ENCODE results near the gene STK32C. TPM values are rescaled to one million over a fixed set of nuclear protein-coding genes. Genes with fewer than 3 reads are reported as not detected.
"Not testable (repeated sequence)": the region's sequence is repeated elsewhere in the genome, so short reads cannot be mapped to it uniquely, and the experiment has no call there.

The STK32C gene
- polyA plus RNA-seq, 2 of the 4 experiments (the other 2 are of a cell fraction): 29.9 to 43.6 TPM

- WGBS (ENCODE audit: missing lambda C conversion rate): 93% methylated on average over 6 of the region's 10 CpGs
- Histone ChIP-seq H3K27ac (no peak overlapping the region), H3K4me3 (no peak overlapping the region), H3K9me3 (no peaks in the 10 kb centered on the region), H3K4me2 (no peak overlapping the region), H3K4me1 (no peaks in the 10 kb centered on the region)
- ATAC-seq (no peak), FAIRE-seq (no peak), DNase-seq (ENCODE audit: low read depth in 1 of 2, low spot score in 1 of 2) (no peak)
- ChIA-PET CTCF (interaction anchor here (0.7 to 1.9 kb wide), 4 partner anchors 12 to 22 kb away, joined by 3 to 7 read pairs (median 4); no protein-coding TSS in a partner anchor), POLR2A (no interaction called here)
- TF ChIP-seq NR3C1 (IDR thresholded peaks at IDR 0.05) (no peak), USF2 (IDR thresholded peaks at IDR 0.05) (no peak), BHLHE40 (IDR thresholded peaks at IDR 0.05; ENCODE audit: low read depth, low read length) (no peak), ZFP36 (IDR thresholded peaks at IDR 0.05; ENCODE audit: borderline replicate concordance, partially characterized antibody) (no peak), JUNB (IDR thresholded peaks at IDR 0.05) (no peak), CEBPB (IDR thresholded peaks at IDR 0.05) (no peak), CBX2 (IDR thresholded peaks at IDR 0.05; ENCODE audit: borderline replicate concordance, low read depth) (no peak), RCOR1 (IDR thresholded peaks at IDR 0.05; ENCODE audit: low read depth, low read length) (no peak), BCL3 (IDR thresholded peaks at IDR 0.05) (no peak), SREBF2 (IDR thresholded peaks at IDR 0.05) (no peak), HDAC2 (IDR thresholded peaks at IDR 0.05) (no peak), EP300 (IDR thresholded peaks at IDR 0.05) (no peak), POLR2AphosphoS2 (conservative IDR thresholded peaks at IDR 0.05; ENCODE audit: low read length) (no peak), RARB (CRISPR knock-in tag; IDR thresholded peaks at IDR 0.05) (no peak), FOSL2 (IDR thresholded peaks at IDR 0.05) (no peak), FOSL2 (CRISPR knock-in tag; IDR thresholded peaks at IDR 0.05) (no peak)
Measured at GRCh38 chr10:132338876-132339275, 31.1 kb upstream of the STK32C start.

GRCh38 chr10:132337854-132338253 is 30.1 kb upstream of the STK32C start:
- H3K27ac ChIP-seq; DNase-seq (ENCODE audit: low read depth in 1 of 2, low spot score in 1 of 2); H3K4me3 ChIP-seq; H3K4me1 ChIP-seq; FAIRE-seq; POLR2A ChIA-PET; H3K4me2 ChIP-seq; H3K9me3 ChIP-seq; ATAC-seq: not testable (repeated sequence)
- CTCF ChIA-PET: interaction anchor here (0.6 to 1.9 kb wide), 4 partner anchors 13 to 52 kb away, joined by 3 to 7 read pairs (median 5); no protein-coding TSS in a partner anchor
- 84% methylated on average over 7 of the region's 7 CpGs for WGBS (ENCODE audit: missing lambda C conversion rate)

- Histone ChIP-seq H3K4me1 (peaks cover 6% of the 10 kb centered on the region), H3K27ac (no peak overlapping the region), H3K4me3 (no peak overlapping the region), H3K4me2 (no peak overlapping the region), H3K9me3 (no peaks in the 10 kb centered on the region)
- ChIA-PET POLR2A (interaction anchor here (0.6 kb wide), 2 partner anchors 17 to 29 kb away, joined by 3 to 5 read pairs; partner anchors contain the start of gene STK32C), CTCF (interaction anchor here (1.4 kb wide), 1 partner anchor 14 kb away, joined by 7 read pairs; no protein-coding TSS in a partner anchor)
- 84% methylated on average over 19 of the region's 19 CpGs for WGBS (ENCODE audit: missing lambda C conversion rate)
- DNase-seq (ENCODE audit: low read depth in 1 of 2, low spot score in 1 of 2): no peak
- ATAC-seq: no peak
- FAIRE-seq: no peak
- TF ChIP-seq CBX2 (IDR thresholded peaks at IDR 0.05; ENCODE audit: borderline replicate concordance, low read depth) (no peak), HEYL (CRISPR knock-in tag; IDR thresholded peaks at IDR 0.05) (no peak), CHD4 (IDR thresholded peaks at IDR 0.05; ENCODE audit: borderline replicate concordance) (no peak)
Measured at GRCh38 chr10:132336919-132337407, 29.2 kb upstream of the STK32C start.

DNA sequence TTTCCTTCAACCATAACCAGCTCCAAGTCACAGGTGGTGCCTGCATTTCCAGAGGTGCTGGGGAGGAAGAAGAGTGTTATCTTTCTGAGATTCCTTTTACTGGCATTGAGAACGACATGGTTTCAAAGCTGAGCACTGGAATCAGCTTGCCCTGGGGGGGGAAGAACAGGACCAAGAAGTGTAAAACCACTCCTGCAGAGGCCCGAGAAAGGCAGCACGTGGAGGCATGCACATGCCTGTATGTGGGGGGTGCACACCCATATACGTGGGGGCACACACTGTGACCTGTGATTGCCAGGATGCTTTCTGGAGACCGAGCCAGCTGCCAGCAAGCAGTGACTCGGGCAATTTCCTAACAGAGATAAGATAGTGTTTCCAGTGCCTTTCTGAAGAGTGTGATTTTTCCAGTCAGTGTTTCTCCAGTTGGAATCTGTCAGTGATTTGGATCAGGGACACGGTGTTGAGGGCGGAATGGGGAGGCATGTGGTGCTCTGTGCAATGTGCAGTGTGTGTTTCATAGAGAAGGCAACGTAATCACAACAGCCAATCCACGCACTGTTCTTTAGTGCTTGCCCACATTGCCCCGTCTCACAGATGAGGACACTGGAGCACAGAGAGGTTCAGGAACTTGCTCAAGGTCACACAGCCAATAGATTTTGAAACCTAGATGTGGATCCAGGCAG is 28.5 kb upstream of the STK32C start:
- CTCF ChIA-PET: interaction anchor here (1.3 kb wide), 1 partner anchor 17 kb away, joined by 4 read pairs; no protein-coding TSS in a partner anchor
- H3K4me3 ChIP-seq: no peak overlapping the region
- no peak for ATAC-seq
- TF ChIP-seq SREBF2 (IDR thresholded peaks at IDR 0.05) (no peak), CEBPB (IDR thresholded peaks at IDR 0.05) (no peak), ZFP36 (IDR thresholded peaks at IDR 0.05; ENCODE audit: borderline replicate concordance, partially characterized antibody) (peak; percentile 73), EHMT2 (IDR thresholded peaks at IDR 0.05; ENCODE audit: low read depth) (no peak), POLR2AphosphoS2 (conservative IDR thresholded peaks at IDR 0.05; ENCODE audit: low read length) (no peak), GATA3 (IDR thresholded peaks at IDR 0.05; ENCODE audit: borderline replicate concordance) (no peak)
- no peak overlapping the region for H3K4me2 ChIP-seq
- no peak overlapping the region for H3K27ac ChIP-seq
- no peaks in the 10 kb centered on the region for H3K9me3 ChIP-seq
- POLR2A ChIA-PET: no interaction called here
- FAIRE-seq: no peak
- DNase-seq (ENCODE audit: low read depth in 1 of 2, low spot score in 1 of 2): no peak
- WGBS (ENCODE audit: missing lambda C conversion rate): 78% methylated on average over 11 of the region's 11 CpGs
- peaks cover 6% of the 10 kb centered on the region for H3K4me1 ChIP-seq

Measured in A549 (cell line).